HG03135 (cell line): ENCODE results near the gene AADAC.
"Not testable (repeated sequence)": the region's sequence is repeated elsewhere in the genome, so short reads cannot be mapped to it uniquely, and the experiment has no call there.

Source experiments
- ATAC-seq: cut with Tn5 transposase; IDR thresholded peaks from one replicate; pipeline ENCODE4 v1.9.1; 2021; ENCODE audit warnings: mild to moderate bottlenecking, moderate library complexity; ENCODE audit not compliant: unreplicated experiment

AADAC gene

GRCh38 chr3:151852074-151852811 lies 38.3 kb downstream of the AADAC start:
- ATAC-seq, result no peak

- no peak for ATAC-seq
These were observed 42.2 kb downstream of the AADAC start for GRCh38 chr3:151856118-151856517.

DNA sequence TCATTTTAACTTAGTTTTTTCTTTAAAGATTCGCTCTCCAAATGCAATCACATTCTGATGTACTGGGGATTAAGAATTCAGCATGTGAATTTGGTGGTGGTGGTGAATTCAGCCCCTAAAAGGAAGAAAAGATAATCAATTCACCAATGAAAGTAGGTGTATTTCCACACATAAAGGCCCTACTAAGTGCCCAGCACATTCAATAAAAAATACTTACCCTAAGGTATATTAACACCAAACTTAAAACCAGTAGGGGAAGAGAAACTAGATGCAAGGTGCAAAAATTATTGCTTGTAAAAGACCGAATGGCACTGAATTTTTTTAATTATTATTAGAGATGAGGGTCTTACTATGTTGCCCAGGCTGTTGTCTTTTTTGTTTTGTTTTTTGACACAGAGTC lies 42.7 kb downstream of the AADAC start:
- no peak for ATAC-seq

- ATAC-seq, result no peak
These were observed 45.3 kb downstream of the AADAC start for GRCh38 chr3:151859233-151859673.

- ATAC-seq, result no peak
These were observed 46.0 kb downstream of the AADAC start for GRCh38 chr3:151859905-151860304.

- no peak for ATAC-seq
These were observed 49.7 kb downstream of the AADAC start for GRCh38 chr3:151863611-151864010.

GRCh38 chr3:151864423-151865101 lies 50.6 kb downstream of the AADAC start:
- no peak for ATAC-seq

GRCh38 chr3:151866711-151867410 lies 52.9 kb downstream of the AADAC start:
- ATAC-seq, result no peak

DNA sequence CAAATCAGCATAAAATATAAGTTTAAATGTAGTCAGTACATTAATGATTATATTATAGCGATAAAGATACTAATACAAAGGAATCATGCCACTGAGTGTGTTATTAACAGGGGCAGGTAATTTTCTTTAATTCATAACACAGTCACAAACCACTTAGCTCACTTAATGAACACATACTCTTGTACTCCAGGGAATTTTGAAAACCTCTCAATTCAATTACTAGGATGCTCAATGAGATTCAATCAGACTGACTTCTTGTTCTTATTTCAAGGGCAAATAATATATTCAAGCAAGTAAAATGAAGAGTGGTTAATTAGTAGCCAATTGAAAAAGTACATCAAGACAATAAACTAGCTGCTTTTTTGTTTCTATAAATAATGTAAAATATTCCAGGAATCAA lies 53.8 kb downstream of the AADAC start:
- no peak for ATAC-seq

DNA sequence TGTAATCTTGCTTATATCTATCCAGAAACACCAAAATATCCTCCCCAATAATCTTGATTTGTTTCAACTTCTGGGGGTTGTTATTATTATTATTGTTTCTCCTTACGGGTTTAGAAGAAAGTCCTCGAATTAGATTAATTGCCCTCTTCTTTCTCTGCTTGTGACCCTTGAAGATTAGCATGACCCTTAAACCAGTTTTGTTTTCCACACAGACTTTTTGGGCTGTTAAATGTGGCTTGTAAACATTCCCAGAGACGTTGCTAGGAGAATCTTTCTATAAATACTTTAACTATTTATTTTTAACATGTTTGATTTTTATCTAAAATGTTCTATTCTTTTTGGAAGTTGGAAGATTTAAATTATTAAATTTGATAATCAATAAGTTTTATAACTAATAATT lies 55.3 kb downstream of the AADAC start:
- no peak for ATAC-seq

GRCh38 chr3:151871639-151872468 lies 57.9 kb downstream of the AADAC start:
- ATAC-seq, result peak; percentile 68

GRCh38 chr3:151873398-151873797 lies 59.5 kb downstream of the AADAC start, which contains the start of gene SUCNR1:
SUCNR1 (plus strand) TSS chr3:151873643; CDS start chr3:151879893, 6,250 bp downstream.
- no peak for ATAC-seq

DNA sequence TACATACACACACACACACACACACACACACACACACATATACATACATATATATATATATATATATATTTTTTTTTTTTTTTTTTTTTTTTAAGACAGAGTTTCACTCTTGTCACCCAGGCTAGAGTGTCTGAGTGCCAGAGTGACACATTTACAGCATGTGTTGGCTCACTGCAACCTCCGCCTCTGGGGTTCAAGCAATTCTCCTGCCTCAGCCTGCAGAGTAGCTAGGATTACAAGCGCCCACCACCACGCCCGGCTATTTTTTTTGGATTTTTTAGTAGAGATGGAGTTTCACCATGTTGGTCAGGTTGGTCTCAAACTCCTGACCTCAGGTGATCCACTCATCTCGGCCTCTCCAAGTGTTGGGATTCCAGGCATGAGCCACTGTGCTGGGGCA lies 60.2 kb downstream of the AADAC start:
- not testable (repeated sequence) for ATAC-seq

DNA sequence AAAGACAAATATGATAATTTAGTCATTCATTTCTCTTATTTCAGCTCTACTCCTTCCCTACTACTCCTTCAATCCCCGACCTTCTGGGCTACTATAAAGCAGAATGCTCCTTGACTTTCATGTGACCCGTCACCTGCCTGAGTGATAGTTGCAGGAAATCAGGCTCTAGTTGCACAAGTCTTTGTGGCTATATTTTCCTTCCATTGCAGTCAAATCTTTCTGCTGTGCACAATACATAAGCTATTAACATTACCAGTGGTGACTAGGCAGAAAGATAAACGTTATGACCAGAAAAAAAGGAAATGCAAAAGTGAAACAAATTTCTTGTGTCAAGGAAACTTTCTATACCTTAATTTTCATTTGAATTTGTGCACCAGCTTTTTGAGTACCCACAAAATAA lies 61.8 kb downstream of the AADAC start:
- ATAC-seq, result peak; percentile 80

DNA sequence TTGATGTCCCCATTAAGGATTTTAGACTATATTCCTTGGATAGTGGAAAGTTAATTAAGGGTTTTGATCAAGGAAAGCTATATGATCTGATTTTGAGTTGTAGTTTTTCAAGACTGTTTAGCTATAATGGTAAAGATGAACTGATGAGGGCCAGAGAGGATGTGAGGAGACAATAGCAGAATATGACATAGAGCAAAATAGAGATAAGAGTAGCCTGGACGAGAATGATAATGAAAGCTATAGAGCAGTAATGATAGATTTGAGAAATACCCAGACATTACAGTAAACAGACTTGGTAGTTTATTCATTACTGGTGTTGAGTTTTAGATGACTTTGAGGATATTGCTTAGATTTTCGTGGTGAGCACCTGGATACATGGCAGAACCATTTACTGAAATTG lies 63.4 kb downstream of the AADAC start:
- no peak for ATAC-seq
